ENCODE measurements around the gene CRADD.

- no peak for TF ChIP-seq POLR2A (IDR thresholded peaks at IDR 0.05)
- TF ChIP-seq, protein P1, sequence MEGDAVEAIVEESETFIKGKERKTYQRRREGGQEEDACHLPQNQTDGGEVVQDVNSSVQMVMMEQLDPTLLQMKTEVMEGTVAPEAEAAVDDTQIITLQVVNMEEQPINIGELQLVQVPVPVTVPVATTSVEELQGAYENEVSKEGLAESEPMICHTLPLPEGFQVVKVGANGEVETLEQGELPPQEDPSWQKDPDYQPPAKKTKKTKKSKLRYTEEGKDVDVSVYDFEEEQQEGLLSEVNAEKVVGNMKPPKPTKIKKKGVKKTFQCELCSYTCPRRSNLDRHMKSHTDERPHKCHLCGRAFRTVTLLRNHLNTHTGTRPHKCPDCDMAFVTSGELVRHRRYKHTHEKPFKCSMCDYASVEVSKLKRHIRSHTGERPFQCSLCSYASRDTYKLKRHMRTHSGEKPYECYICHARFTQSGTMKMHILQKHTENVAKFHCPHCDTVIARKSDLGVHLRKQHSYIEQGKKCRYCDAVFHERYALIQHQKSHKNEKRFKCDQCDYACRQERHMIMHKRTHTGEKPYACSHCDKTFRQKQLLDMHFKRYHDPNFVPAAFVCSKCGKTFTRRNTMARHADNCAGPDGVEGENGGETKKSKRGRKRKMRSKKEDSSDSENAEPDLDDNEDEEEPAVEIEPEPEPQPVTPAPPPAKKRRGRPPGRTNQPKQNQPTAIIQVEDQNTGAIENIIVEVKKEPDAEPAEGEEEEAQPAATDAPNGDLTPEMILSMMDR (IDR thresholded peaks at IDR 0.05): no peak
Observed at GRCh38 chr12:93686572-93687356, 9.6 kb downstream of the CRADD start.

Measured in body of pancreas (tissue), 4 donors.